ENCODE measurements around the gene JPT2. TPM values are rescaled to one million over a fixed set of nuclear protein-coding genes. Genes with fewer than 3 reads are reported as not detected.

The JPT2 gene
- total RNA-seq, 1 experiment from 2014 or later, result 113 TPM

- Histone ChIP-seq H3K9me2 (ENCODE audit: insufficient read depth) (no peaks in the 10 kb centered on the region), H3K27ac (ENCODE audit: low read depth, low read length) (no peak overlapping the region), H3K4me2 (ENCODE audit: low read length) (peak overlapping the region; percentile 88), H3K27me3 (ENCODE audit: insufficient read depth, low read length) (no peaks in the 10 kb centered on the region), H4K20me1 (ENCODE audit: insufficient read depth) (no peaks in the 10 kb centered on the region), H3K36me3 (ENCODE audit: control insufficient read depth in 1 of 2, insufficient read depth in 2 of 2, low read length in 2 of 2) (peaks cover 7 to 32% of the 10 kb centered on the region in 2 experiments; a peak in 3 of 4 replicates), H3K4me3 (replicated peaks in 1 of 2; ENCODE audit: low read depth in 1 of 2, low read length in 2 of 2) (peak overlapping the region; percentile 38 to 97), H3K9ac (ENCODE audit: low read length) (peak overlapping the region; percentile 40), H3K9me3 (ENCODE audit: control insufficient read depth in 1 of 2, insufficient read depth in 1 of 2, low read depth in 1 of 2, low read length in 2 of 2) (no peaks in the 10 kb centered on the region), H3K4me1 (ENCODE audit: control insufficient read depth in 1 of 2, insufficient read depth in 2 of 2, low read length in 2 of 2) (peaks cover 8 to 38% of the 10 kb centered on the region in 2 experiments), H3K79me2 (ENCODE audit: insufficient read depth, low read length) (peaks cover 42% of the 10 kb centered on the region), H2AFZ (ENCODE audit: low read depth, low read length, poor library complexity, severe bottlenecking) (no peak overlapping the region)
- intact Hi-C loops (cut with micrococcal nuclease), result no loop called here
- ChIA-PET RAD21 (ENCODE audit: low non-redundant PET in 1 of 2, low total read pairs in 2 of 2, uncharacterized antibody in 2 of 2, unreplicated experiment in 2 of 2) (no interaction called here), POLR2A (interaction anchor here (0.8 to 1.2 kb wide), 7 partner anchors 11 to 258 kb away, joined by 3 to 7 read pairs (median 4); partner anchors contain the start of genes CRAMP1, IFT140 and MAPK8IP3), CTCF (interaction anchor here (0.9 to 2.2 kb wide), 2 partner anchors 29 to 96 kb away, joined by 4 to 12 read pairs; partner anchors contain the start of genes EME2, MAPK8IP3 and MRPS34)
- ATAC-seq (no peak), DNase-seq (ENCODE audit: low read depth, low spot score) (no peak)
- BruUV-seq (replicated peaks), result no TSS peak
- no peak for TF ChIP-seq ELF1 (IDR thresholded peaks at IDR 0.05; ENCODE audit: borderline replicate concordance, low read depth)
- no peak for TF ChIP-seq RAD21 (IDR thresholded peaks at IDR 0.05; ENCODE audit: low read depth)
- no peak for TF ChIP-seq SP1 (IDR thresholded peaks at IDR 0.05; ENCODE audit: low read depth)
- no peak for TF ChIP-seq TCF7L2 (IDR thresholded peaks at IDR 0.05; ENCODE audit: borderline replicate concordance, extremely low read depth, insufficient read depth, insufficient read length)
- no peak for TF ChIP-seq CBX3 (IDR thresholded peaks at IDR 0.05; ENCODE audit: low read depth)
- no peak for TF ChIP-seq EZH2 (IDR thresholded peaks at IDR 0.05)
- no peak for TF ChIP-seq ZNF274 (IDR thresholded peaks at IDR 0.05; ENCODE audit: low read depth, low read length)
- TF ChIP-seq SIN3A (IDR thresholded peaks at IDR 0.05; ENCODE audit: low read depth), result no peak
- no peak for TF ChIP-seq REST (IDR thresholded peaks at IDR 0.05; ENCODE audit: low read depth)
- TF ChIP-seq POLR2A (IDR thresholded peaks at IDR 0.05; ENCODE audit: borderline replicate concordance, extremely low read depth, insufficient read depth, insufficient read length), result no peak
- TF ChIP-seq, protein P1, sequence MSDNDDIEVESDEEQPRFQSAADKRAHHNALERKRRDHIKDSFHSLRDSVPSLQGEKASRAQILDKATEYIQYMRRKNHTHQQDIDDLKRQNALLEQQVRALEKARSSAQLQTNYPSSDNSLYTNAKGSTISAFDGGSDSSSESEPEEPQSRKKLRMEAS (IDR thresholded peaks at IDR 0.05), result no peak
- TF ChIP-seq SRF (IDR thresholded peaks at IDR 0.05; ENCODE audit: low read depth), result no peak
- no peak for TF ChIP-seq ZFX (IDR thresholded peaks at IDR 0.05)
- no peak for TF ChIP-seq FOSL1 (IDR thresholded peaks at IDR 0.05; ENCODE audit: low read depth)
- no peak for TF ChIP-seq CEBPB (IDR thresholded peaks at IDR 0.05; ENCODE audit: low read depth)
- no peak for TF ChIP-seq ZBTB33 (IDR thresholded peaks at IDR 0.05; ENCODE audit: extremely low read depth, insufficient replicate concordance, low read length)
Observed at GRCh38 chr16:1677339-1677738, 740 bp upstream of the JPT2 start.

All from HCT116 (cell line).